ENCODE results near the gene MGAT5B.

Gene MGAT5B

GRCh38 chr17:76879691-76880090, 11.5 kb downstream of the MGAT5B start:
- DNase-seq: no peak

GRCh38 chr17:76880268-76880667, 12.1 kb downstream of the MGAT5B start:
- DNase-seq: no peak

GRCh38 chr17:76880971-76881370, 12.8 kb downstream of the MGAT5B start:
- no peak for DNase-seq

- DNase-seq: no peak
These were observed 13.2 kb downstream of the MGAT5B start for GRCh38 chr17:76881408-76881807.

- no peak for DNase-seq
These were observed 13.8 kb downstream of the MGAT5B start for GRCh38 chr17:76881966-76882365.

- no peak for DNase-seq
These were observed 15.7 kb downstream of the MGAT5B start for GRCh38 chr17:76883744-76884525.

GRCh38 chr17:76884995-76885893, 17.0 kb downstream of the MGAT5B start:
- no peak for DNase-seq

- DNase-seq: no peak
These were observed 17.7 kb downstream of the MGAT5B start for GRCh38 chr17:76885894-76886290.

- DNase-seq: no peak
These were observed 18.2 kb downstream of the MGAT5B start for GRCh38 chr17:76886395-76886794.

GRCh38 chr17:76887802-76888201, 19.6 kb downstream of the MGAT5B start:
- no peak for DNase-seq

GRCh38 chr17:76888661-76889060, 20.5 kb downstream of the MGAT5B start:
- no peak for DNase-seq

GRCh38 chr17:76889323-76889722, 21.1 kb downstream of the MGAT5B start:
- no peak for DNase-seq

- no peak for DNase-seq
These were observed 24.1 kb downstream of the MGAT5B start for GRCh38 chr17:76892329-76892728.

- no peak for DNase-seq
These were observed 25.6 kb downstream of the MGAT5B start for GRCh38 chr17:76893623-76894334.

GRCh38 chr17:76894842-76895241, 26.6 kb downstream of the MGAT5B start:
- no peak for DNase-seq

GRCh38 chr17:76897023-76897422, 28.8 kb downstream of the MGAT5B start:
- DNase-seq: no peak

GRCh38 chr17:76899414-76899813, 31.2 kb downstream of the MGAT5B start:
- no peak for DNase-seq

GRCh38 chr17:76900723-76901122, 32.5 kb downstream of the MGAT5B start:
- DNase-seq: no peak

GRCh38 chr17:76901542-76902197, 33.5 kb downstream of the MGAT5B start:
- DNase-seq: no peak

GRCh38 chr17:76902476-76902875, 34.3 kb downstream of the MGAT5B start:
- no peak for DNase-seq

- no peak for DNase-seq
These were observed 35.4 kb downstream of the MGAT5B start for GRCh38 chr17:76903631-76904030.

GRCh38 chr17:76904116-76904515, 35.9 kb downstream of the MGAT5B start:
- no peak for DNase-seq

GRCh38 chr17:76905036-76905435, 36.8 kb downstream of the MGAT5B start:
- no peak for DNase-seq
